HG03108 (cell line): ENCODE data around the gene DNM1.

Experiments
- ATAC-seq: cut with Tn5 transposase; IDR thresholded peaks from one replicate; pipeline ENCODE4 v1.9.1; 2021; ENCODE audit warnings: moderate library complexity; ENCODE audit not compliant: unreplicated experiment

The DNM1 gene

GRCh38 chr9:128304136-128304970, 101.2 kb downstream of the DNM1 start:
- no peak for ATAC-seq
